ENCODE data around the gene NRXN2.
A peak's percentile ranks its signal among the peaks of the same experiment; 100 is the strongest.

The NRXN2 gene

GRCh38 chr11:64627371-64627770, 95.6 kb downstream of the NRXN2 start:
- DNase-seq (ENCODE audit: low spot score) = no peak

GRCh38 chr11:64626637-64627036, 96.4 kb downstream of the NRXN2 start:
- DNase-seq (ENCODE audit: low spot score) = no peak

- no peak for DNase-seq (ENCODE audit: low spot score)
Observed at GRCh38 chr11:64624883-64625481, 98.0 kb downstream of the NRXN2 start.

GRCh38 chr11:64622681-64623080, 100.3 kb downstream of the NRXN2 start:
- no peak for DNase-seq (ENCODE audit: low spot score)

GRCh38 chr11:64621283-64622019, 101.5 kb downstream of the NRXN2 start:
- DNase-seq (ENCODE audit: low spot score) = no peak

- DNase-seq (ENCODE audit: low spot score) = no peak
Observed at GRCh38 chr11:64620381-64620971, 102.5 kb downstream of the NRXN2 start.

GRCh38 chr11:64619811-64620380, 103.1 kb downstream of the NRXN2 start:
- peak; percentile 75 for DNase-seq (ENCODE audit: low spot score)

- DNase-seq (ENCODE audit: low spot score) = no peak
Observed at GRCh38 chr11:64619196-64619595, 103.8 kb downstream of the NRXN2 start.

- no peak for DNase-seq (ENCODE audit: low spot score)
Observed at GRCh38 chr11:64616817-64617216, 106.2 kb downstream of the NRXN2 start.

- no peak for DNase-seq (ENCODE audit: low spot score)
Observed at GRCh38 chr11:64614917-64615316, 108.1 kb downstream of the NRXN2 start.

GRCh38 chr11:64613648-64614047, 109.3 kb downstream of the NRXN2 start:
- DNase-seq (ENCODE audit: low spot score) = no peak

GRCh38 chr11:64611869-64612646, 110.9 kb downstream of the NRXN2 start:
- DNase-seq (ENCODE audit: low spot score) = no peak

- no peak for DNase-seq (ENCODE audit: low spot score)
Observed at GRCh38 chr11:64611176-64611575, 111.8 kb downstream of the NRXN2 start.

GRCh38 chr11:64610596-64610995, 112.4 kb downstream of the NRXN2 start:
- DNase-seq (ENCODE audit: low spot score) = no peak

- DNase-seq (ENCODE audit: low spot score) = no peak
Observed at GRCh38 chr11:64609436-64610047, 113.5 kb downstream of the NRXN2 start.

- no peak for DNase-seq (ENCODE audit: low spot score)
Observed at GRCh38 chr11:64608636-64609035, 114.4 kb downstream of the NRXN2 start.

- no peak for DNase-seq (ENCODE audit: low spot score)
Observed at GRCh38 chr11:64608046-64608445, 115.0 kb downstream of the NRXN2 start.

- no peak for DNase-seq (ENCODE audit: low spot score)
Observed at GRCh38 chr11:64607381-64607985, 115.5 kb downstream of the NRXN2 start.

GRCh38 chr11:64606796-64607380, 116.1 kb downstream of the NRXN2 start:
- no peak for DNase-seq (ENCODE audit: low spot score)

GRCh38 chr11:64605656-64606585, 117.1 kb downstream of the NRXN2 start:
- no peak for DNase-seq (ENCODE audit: low spot score)
